K562 (cell line): ENCODE data around the gene QRFP. TPM values are rescaled to one million over a fixed set of nuclear protein-coding genes. Genes with fewer than 3 reads are reported as not detected.

Experiments used
- ATAC-seq: fragments of 200-7000 bp; cut with Tn5 transposase; 3 replicates; pipeline ENCODE4 v1.9.1; 2020; ENCODE audit warnings: moderate library complexity
- BruUV-seq: library from RNA; stranded (reverse); fragments of 400-500 nt; replicated peaks from 2 replicates; lab custom pipeline; 2021; lab: Mats Ljungman, UMichigan
- CTCF ChIA-PET: fragments of 300-600 bp; formaldehyde crosslinking; extraction: SDS; loops from one replicate; lab custom pipeline; 2021; ENCODE audit warnings: low intra/inter-chr PET ratio; lab: Yijun Ruan, JAX
- POLR2A ChIA-PET: fragments of 300-600, 350-650 bp; sonication (Branson Sonifier 250); formaldehyde crosslinking; extraction: SDS; loops from one replicate; lab custom pipeline; 2021; ENCODE audit warnings: antibody characterized with exemption, inconsistent platforms; lab: Yijun Ruan, JAX
- DNase-seq, 4 experiments: peaks; one replicate each; pipeline versions ENCODE4 v3.0.0 to v3.0.0-alpha.2; 2011 to 2018; ENCODE audit warnings: low spot score in 3 of 4, mixed read lengths in 3 of 4; ENCODE audit errors: extremely low read depth in 1 of 4
- FAIRE-seq: peaks from 2 replicates; lab custom pipeline; 2011; peaks lifted over from hg19 to GRCh38; lab: Jason Lieb, UNC
- H2AFZ ChIP-seq: 2 replicates; pipeline ENCODE4 v1.6.0; 2011; ENCODE audit warnings: low read depth, low read length, control low read depth, inconsistent platforms
- H3K27ac ChIP-seq: fragments of 200-600 bp; 3 replicates; pipeline ENCODE4 v1.8.0; 2011; ENCODE audit warnings: low read depth, mild to moderate bottlenecking, control low read depth, inconsistent platforms, low read length, moderate library complexity, mixed read lengths; ENCODE audit errors: extremely low read depth
- H3K27me3 ChIP-seq, 2 experiments: fragments of 300-600 bp in 1 of 2; 2 replicates in 1 of 2; 3 replicates in 1 of 2; pipeline versions ENCODE4 v1.6.0 to v1.8.0; 2011; ENCODE audit warnings: inconsistent platforms in 2 of 2, low read length in 2 of 2, mild to moderate bottlenecking in 1 of 2, mixed read lengths in 1 of 2, moderate library complexity in 1 of 2; ENCODE audit not compliant: control insufficient read depth in 2 of 2, insufficient read depth in 2 of 2
- H3K36me3 ChIP-seq: fragments of 300-600 bp; 3 replicates; pipeline ENCODE4 v1.8.0; 2011; ENCODE audit warnings: mild to moderate bottlenecking, low read length, inconsistent platforms; ENCODE audit not compliant: control insufficient read depth, insufficient read depth
- H3K4me1 ChIP-seq, 2 experiments: fragments of 200-600 bp in 1 of 2; replicated peaks in 1 of 2; 2 replicates in 1 of 2; 3 replicates in 1 of 2; pipeline versions ENCODE4 v1.5.1 to v1.8.0; 2011; ENCODE audit warnings: inconsistent platforms in 2 of 2, low read length in 2 of 2, mild to moderate bottlenecking in 1 of 2, mixed read lengths in 1 of 2, moderate library complexity in 1 of 2; ENCODE audit not compliant: control insufficient read depth in 2 of 2, insufficient read depth in 2 of 2
- H3K4me2 ChIP-seq: 2 replicates; pipeline ENCODE4 v1.6.1; 2011; ENCODE audit warnings: low read length, control low read depth, inconsistent platforms, mixed read lengths; ENCODE audit not compliant: insufficient read depth
- H3K4me3 ChIP-seq: fragments of 200-600 bp; sonication (generic), shearing (Covaris generic); 2 replicates; pipeline ENCODE4 v1.5.1; 2016; ENCODE audit warnings: control low read depth, inconsistent platforms
- H3K79me2 ChIP-seq: fragments of 200-600 bp; 3 replicates; pipeline ENCODE4 v1.8.0; 2011; ENCODE audit warnings: low read length, inconsistent platforms; ENCODE audit not compliant: control insufficient read depth, insufficient read depth
- H3K9ac ChIP-seq, 2 experiments: 2 replicates each; pipeline versions ENCODE4 v1.6.0 to v1.6.1; 2011; ENCODE audit warnings: low read depth in 2 of 2, low read length in 2 of 2, control low read depth in 1 of 2, inconsistent platforms in 1 of 2, mild to moderate bottlenecking in 1 of 2, mixed read lengths in 1 of 2; ENCODE audit not compliant: insufficient read depth in 1 of 2
- H3K9me1 ChIP-seq: one replicate; pipeline ENCODE4 v1.6.0; 2011; ENCODE audit warnings: inconsistent platforms, mild to moderate bottlenecking, low read length, moderate library complexity; ENCODE audit not compliant: control insufficient read depth, insufficient read depth
- H3K9me3 ChIP-seq: replicated peaks from 2 replicates; pipeline ENCODE4 v1.5.1; 2011; ENCODE audit warnings: low read depth, low read length, inconsistent platforms; ENCODE audit not compliant: control insufficient read depth, insufficient read depth
- H4K20me1 ChIP-seq: replicated peaks from 2 replicates; pipeline ENCODE4 v1.6.1; 2011; ENCODE audit warnings: low read length, inconsistent platforms, mixed read lengths; ENCODE audit not compliant: control insufficient read depth, insufficient read depth
- BRD9 ChIP-seq: fragments of 450-650 bp; IDR thresholded peaks from 2 replicates; pipeline ENCODE4 v1.6.1; 2018; ENCODE audit warnings: low read depth; ENCODE audit not compliant: partially characterized antibody
- ETV5 ChIP-seq: sonication (generic); formaldehyde crosslinking; IDR thresholded peaks from 2 replicates; pipeline ENCODE4 v1.4.0; 2020; ENCODE audit warnings: low read depth, mild to moderate bottlenecking, missing genetic modification reagents
- FOS ChIP-seq: IDR thresholded peaks from 3 replicates; pipeline ENCODE4 v1.6.1; 2011; ENCODE audit not compliant: insufficient read length; ENCODE audit errors: extremely low read depth
- GATA2 ChIP-seq: sonication (generic); formaldehyde crosslinking; IDR thresholded peaks from 2 replicates; pipeline ENCODE4 v1.4.0; 2020; ENCODE audit warnings: mild to moderate bottlenecking, missing genetic modification reagents
- HDAC2 ChIP-seq: fragments of 450-650 bp; IDR thresholded peaks from 2 replicates; pipeline ENCODE4 v1.6.1; 2016; ENCODE audit warnings: mild to moderate bottlenecking
- HEY1 ChIP-seq: fragments of 250-450 bp; sonication (Bioruptor Pico); IDR thresholded peaks from 2 replicates; pipeline ENCODE4 v1.5.0; 2020; ENCODE audit warnings: mild to moderate bottlenecking, moderate library complexity, borderline replicate concordance
- JUND ChIP-seq, 2 experiments: IDR thresholded peaks; 2 replicates in 1 of 2; 3 replicates in 1 of 2; pipeline ENCODE4 v1.6.1; 2011; ENCODE audit warnings: borderline replicate concordance in 2 of 2, low read depth in 2 of 2, low read length in 2 of 2, improper control_type of control experiment in 1 of 2, missing biosample characterization in 1 of 2, missing genetic modification characterization in 1 of 2, missing genetic modification reagents in 1 of 2
- RCOR1 ChIP-seq, 2 experiments: IDR thresholded peaks; 2 replicates each; pipeline ENCODE4 v1.6.1; 2012; ENCODE audit warnings: low read depth in 2 of 2, low read length in 2 of 2, borderline replicate concordance in 1 of 2, improper control_type of control experiment in 1 of 2
- SETDB1 ChIP-seq: IDR thresholded peaks from one replicate; pipeline ENCODE4 v1.6.1; 2012; ENCODE audit warnings: low read length, control low read depth, inconsistent platforms
- SREBF1 ChIP-seq: fragments of 150-350 bp; IDR thresholded peaks from 2 replicates; pipeline ENCODE4 v1.6.1; 2014; ENCODE audit warnings: antibody characterized with exemption, low read depth, low read length, borderline replicate concordance
- TAF9B ChIP-seq: fragments of 450-650 bp; IDR thresholded peaks from 2 replicates; pipeline ENCODE4 v1.6.1; 2018; ENCODE audit warnings: mild to moderate bottlenecking; ENCODE audit not compliant: partially characterized antibody
- ZBED1 ChIP-seq: IDR thresholded peaks from 2 replicates; pipeline ENCODE4 v1.6.1; 2014
- ZKSCAN1 ChIP-seq: fragments of 150-350 bp; IDR thresholded peaks from 2 replicates; pipeline ENCODE4 v1.6.1; 2016; ENCODE audit warnings: low read depth, low read length
- ZNF217 ChIP-seq: sonication (generic); formaldehyde crosslinking; IDR thresholded peaks from 2 replicates; pipeline ENCODE4 v1.8.0; 2022; ENCODE audit warnings: mild to moderate bottlenecking, missing genetic modification reagents
- ZNF589 ChIP-seq: fragments of 200-800 bp; sonication (Bioruptor generic); IDR thresholded peaks from 2 replicates; pipeline ENCODE4 v1.6.1; 2016; ENCODE audit warnings: low read depth, missing genetic modification characterization, missing compliant biosample characterization
- ZNF644 ChIP-seq: fragments of 200-800 bp; sonication (Bioruptor generic); IDR thresholded peaks from 2 replicates; pipeline ENCODE4 v1.6.1; 2016; ENCODE audit warnings: low read depth, missing genetic modification characterization, missing compliant biosample characterization
- WGBS: fragments of 100-300 bp; shearing (Covaris generic); methylation state at CpG from one replicate; pipeline ENCODE4 v1.1.6; 2016; ENCODE audit warnings: low coverage, mixed read lengths; ENCODE audit not compliant: insufficient coverage; ENCODE audit errors: missing lambda C conversion rate; 5-methylcytosine and 5-hydroxymethylcytosine counted together
- in situ Hi-C: fragments of 300-500 bp; cut with MboI; formaldehyde crosslinking; loops from 4 replicates; pipeline ENCODE4 v1.15.0; 2018; ENCODE audit warnings: inconsistent platforms, mixed read lengths
- intact Hi-C: fragments of 100-400 bp; cut with micrococcal nuclease; formaldehyde crosslinking; loops from 2 replicates; pipeline ENCODE4 v1.14.2; 2022
- polyA plus RNA-seq, 8 experiments: library from polyadenylated mRNA; depleted of rRNA in 4 of 8; stranded (reverse) in 5 of 8; unstranded in 3 of 8; fragments of >200 nt; fragmentation: Nextera tagmentation in 2 of 8; fragmentation: Illumina TruSeq in 1 of 8; extraction: Ambion mirVana in 2 of 8; extraction: Trizol in 1 of 8; gene quantifications; 2 replicates each; pipeline versions ENCODE4 v1.2.1 to v1.2.3, GENCODE V29; 2011 to 2014; ENCODE audit warnings: inconsistent platforms in 1 of 8, missing spikeins in 1 of 8
- total RNA-seq, 7 experiments: library from RNA; depleted of rRNA in 6 of 7; stranded (reverse); fragments of >200 nt in 6 of 7; fragmentation: Illumina TruSeq in 2 of 7; extraction: Trizol in 2 of 7; gene quantifications; 2 replicates each; pipeline versions ENCODE4 v1.2.1 to v1.2.3, GENCODE V29; 2011 to 2021; ENCODE audit warnings: low replicate concordance in 1 of 7
- TF ChIP-seq, protein P1 (sequence below): fragments of 250-450 bp; sonication (Bioruptor Pico); IDR thresholded peaks from 2 replicates; pipeline ENCODE4 v1.4.0; 2020

The QRFP gene
- total and polyA plus RNA-seq, 9 of the 15 experiments (the other 6 are each of a cell fraction or from before 2014, with no cell fraction given) = not detected

DNA sequence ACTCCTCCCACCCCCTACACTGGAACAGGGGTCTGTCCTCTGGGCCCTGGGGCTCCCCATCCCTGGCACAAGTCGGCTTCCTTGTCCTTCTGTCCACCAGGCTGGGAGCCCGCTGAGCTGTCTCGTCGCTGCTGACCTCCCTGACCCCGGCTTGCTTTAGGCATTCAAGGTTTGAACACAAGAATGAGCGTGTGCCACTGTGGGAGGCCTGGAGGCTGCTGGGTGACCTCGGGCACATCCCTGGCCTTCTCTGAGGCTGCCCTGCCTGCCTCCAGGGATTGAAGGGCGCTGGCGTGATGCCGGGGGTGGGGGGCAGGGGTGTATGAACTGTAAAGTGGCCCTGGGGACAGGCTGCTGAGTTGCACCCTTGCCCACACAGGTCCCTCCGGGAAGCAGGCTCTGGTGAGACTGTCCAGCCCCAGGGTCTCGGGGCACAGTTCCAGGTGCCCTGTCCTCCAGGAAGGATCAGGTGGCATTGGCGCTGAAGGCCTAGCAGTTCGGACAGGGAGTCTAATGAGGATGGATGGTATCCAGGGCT lies 24.2 kb upstream of the QRFP start (continued):
- no peak for TF ChIP-seq TAF9B
- 0 out of 2 replicates have a peak, but pooled peaks have one; percentile 1 for TF ChIP-seq SREBF1
- TF ChIP-seq ZNF217 (CRISPR knock-in tag) = no peak
- TF ChIP-seq ZKSCAN1 = 0 out of 2 replicates have a peak, but pooled peaks have one; percentile 24
- no peak for TF ChIP-seq ZNF644
- TF ChIP-seq ETV5 (CRISPR knock-in tag) = no peak
- no peak for TF ChIP-seq ZBED1
- TF ChIP-seq BRD9 = no peak

DNA sequence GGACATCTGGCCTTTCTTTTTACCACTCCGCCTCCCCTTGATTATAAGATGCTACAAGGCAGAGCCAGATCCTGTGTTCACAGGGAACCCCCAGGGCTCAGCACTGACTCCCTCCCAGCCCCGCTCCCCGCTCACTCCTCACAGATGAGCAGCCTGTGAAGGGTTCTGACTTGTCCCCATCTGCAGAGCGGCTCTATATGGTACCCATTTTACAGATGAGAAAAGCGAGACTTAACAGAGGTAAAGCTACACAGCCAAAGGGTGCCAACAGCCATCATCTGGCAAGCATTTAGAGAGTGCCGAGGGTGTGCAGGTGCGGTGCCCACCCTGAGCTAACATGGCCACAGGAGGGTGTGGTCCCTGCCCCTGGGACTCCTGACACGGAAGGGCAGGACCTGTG lies 23.6 kb upstream of the QRFP start:
- in situ Hi-C loops = no loop called here
- peak in 1 of 2 experiments; percentile 54; a peak in 2 of 4 replicates for TF ChIP-seq RCOR1 (IDR thresholded peaks at IDR 0.05; ENCODE audit: borderline replicate concordance in 1 of 2, low read depth in 2 of 2, low read length in 2 of 2)
- TF ChIP-seq, protein P1, sequence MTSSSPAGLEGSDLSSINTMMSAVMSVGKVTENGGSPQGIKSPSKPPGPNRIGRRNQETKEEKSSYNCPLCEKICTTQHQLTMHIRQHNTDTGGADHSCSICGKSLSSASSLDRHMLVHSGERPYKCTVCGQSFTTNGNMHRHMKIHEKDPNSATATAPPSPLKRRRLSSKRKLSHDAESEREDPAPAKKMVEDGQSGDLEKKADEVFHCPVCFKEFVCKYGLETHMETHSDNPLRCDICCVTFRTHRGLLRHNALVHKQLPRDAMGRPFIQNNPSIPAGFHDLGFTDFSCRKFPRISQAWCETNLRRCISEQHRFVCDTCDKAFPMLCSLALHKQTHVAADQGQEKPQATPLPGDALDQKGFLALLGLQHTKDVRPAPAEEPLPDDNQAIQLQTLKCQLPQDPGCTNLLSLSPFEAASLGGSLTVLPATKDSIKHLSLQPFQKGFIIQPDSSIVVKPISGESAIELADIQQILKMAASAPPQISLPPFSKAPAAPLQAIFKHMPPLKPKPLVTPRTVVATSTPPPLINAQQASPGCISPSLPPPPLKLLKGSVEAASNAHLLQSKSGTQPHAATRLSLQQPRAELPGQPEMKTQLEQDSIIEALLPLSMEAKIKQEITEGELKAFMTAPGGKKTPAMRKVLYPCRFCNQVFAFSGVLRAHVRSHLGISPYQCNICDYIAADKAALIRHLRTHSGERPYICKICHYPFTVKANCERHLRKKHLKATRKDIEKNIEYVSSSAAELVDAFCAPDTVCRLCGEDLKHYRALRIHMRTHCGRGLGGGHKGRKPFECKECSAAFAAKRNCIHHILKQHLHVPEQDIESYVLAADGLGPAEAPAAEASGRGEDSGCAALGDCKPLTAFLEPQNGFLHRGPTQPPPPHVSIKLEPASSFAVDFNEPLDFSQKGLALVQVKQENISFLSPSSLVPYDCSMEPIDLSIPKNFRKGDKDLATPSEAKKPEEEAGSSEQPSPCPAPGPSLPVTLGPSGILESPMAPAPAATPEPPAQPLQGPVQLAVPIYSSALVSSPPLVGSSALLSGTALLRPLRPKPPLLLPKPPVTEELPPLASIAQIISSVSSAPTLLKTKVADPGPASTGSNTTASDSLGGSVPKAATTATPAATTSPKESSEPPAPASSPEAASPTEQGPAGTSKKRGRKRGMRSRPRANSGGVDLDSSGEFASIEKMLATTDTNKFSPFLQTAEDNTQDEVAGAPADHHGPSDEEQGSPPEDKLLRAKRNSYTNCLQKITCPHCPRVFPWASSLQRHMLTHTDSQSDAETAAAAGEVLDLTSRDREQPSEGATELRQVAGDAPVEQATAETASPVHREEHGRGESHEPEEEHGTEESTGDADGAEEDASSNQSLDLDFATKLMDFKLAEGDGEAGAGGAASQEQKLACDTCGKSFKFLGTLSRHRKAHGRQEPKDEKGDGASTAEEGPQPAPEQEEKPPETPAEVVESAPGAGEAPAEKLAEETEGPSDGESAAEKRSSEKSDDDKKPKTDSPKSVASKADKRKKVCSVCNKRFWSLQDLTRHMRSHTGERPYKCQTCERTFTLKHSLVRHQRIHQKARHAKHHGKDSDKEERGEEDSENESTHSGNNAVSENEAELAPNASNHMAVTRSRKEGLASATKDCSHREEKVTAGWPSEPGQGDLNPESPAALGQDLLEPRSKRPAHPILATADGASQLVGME = no peak
- TF ChIP-seq HDAC2 = no peak
- TF ChIP-seq JUND (IDR thresholded peaks at IDR 0.05; ENCODE audit: borderline replicate concordance, low read depth, low read length) = 0 out of 2 replicates have a peak, but pooled peaks have one; percentile 11
- TF ChIP-seq JUND (tag; IDR thresholded peaks at IDR 0.05; ENCODE audit: borderline replicate concordance, low read depth, low read length) = no peak
- TF ChIP-seq ZNF589 (CRISPR knock-in tag) = no peak
- no peak for TF ChIP-seq FOS
- TF ChIP-seq HEY1 (CRISPR knock-in tag) = no peak
- no peak for TF ChIP-seq GATA2 (CRISPR knock-in tag)
- no peak for TF ChIP-seq SETDB1

More for the DNA sequence above, 23.6 kb upstream of the QRFP start:
- DNase-seq = peak in 1 of 4 experiments; percentile 67
- peaks cover 0 to 54% of the 10 kb centered on the region in 2 experiments; a peak in 2 of 5 replicates for H3K4me1 ChIP-seq
- no peak overlapping the region for H2AFZ ChIP-seq
- no peaks in the 10 kb centered on the region for H3K79me2 ChIP-seq
- no peak overlapping the region for H3K4me3 ChIP-seq
- H3K27ac ChIP-seq = no peak overlapping the region
- no peak overlapping the region for H3K4me2 ChIP-seq
- no peak for FAIRE-seq
- intact Hi-C loops = no loop called here
- ChIA-PET CTCF (interaction anchor here (0.6 kb wide), 1 partner anchor 127 kb away, joined by 3 read pairs; no protein-coding TSS in a partner anchor), POLR2A (interaction anchor here (0.6 to 26.8 kb wide), 3 partner anchors 5 to 37 kb away, joined by 3 to 582 read pairs (median 582); no protein-coding TSS in a partner anchor)
- BruUV-seq = no TSS peak
- H3K9ac ChIP-seq = peak overlapping the region in 1 of 2 experiments; percentile 32; a peak in 1 of 4 replicates
- H3K36me3 ChIP-seq = no peaks in the 10 kb centered on the region
- H3K9me1 ChIP-seq = no peaks in the 10 kb centered on the region
- H3K27me3 ChIP-seq = peaks cover 97 to 100% of the 10 kb centered on the region in 2 experiments
- peaks cover 93% of the 10 kb centered on the region for H4K20me1 ChIP-seq
- no peak for ATAC-seq
- H3K9me3 ChIP-seq = no peaks in the 10 kb centered on the region
- WGBS = 2% methylated on average over 8 of the region's 8 CpGs
